ENCODE data around the gene MBD2.

The MBD2 gene

GRCh38 chr18:54109131-54109683, 115.3 kb downstream of the MBD2 start:
- no peak for DNase-seq (ENCODE audit: low read depth in 2 of 3, low spot score in 2 of 3)

- no peak for DNase-seq (ENCODE audit: low read depth in 2 of 3, low spot score in 2 of 3)
Observed at GRCh38 chr18:54102123-54102522, 122.3 kb downstream of the MBD2 start.
